NCI-H748 (cell line): Measurements from ENCODE around the gene CPNE5.
"Not testable (repeated sequence)": the region's sequence is repeated elsewhere in the genome, so short reads cannot be mapped to it uniquely, and the experiment has no call there.

Experiments used
- DNase-seq: peaks from one replicate; lab custom pipeline; 2025; ENCODE audit not compliant: unreplicated experiment; lab: John Stamatoyannopoulos, UW

CPNE5 gene

GRCh38 chr6:36704961-36705577, 134.2 kb downstream of the CPNE5 start:
- not testable (repeated sequence) for DNase-seq

- DNase-seq: no peak
Measured at GRCh38 chr6:36703982-36704381, 135.3 kb downstream of the CPNE5 start.

GRCh38 chr6:36703081-36703606, 136.1 kb downstream of the CPNE5 start:
- DNase-seq: no peak

- peak; percentile 20 for DNase-seq
Measured at GRCh38 chr6:36702656-36703055, 136.6 kb downstream of the CPNE5 start.

GRCh38 chr6:36701401-36701991, 137.7 kb downstream of the CPNE5 start:
- DNase-seq: no peak

- no peak for DNase-seq
Measured at GRCh38 chr6:36700831-36701230, 138.4 kb downstream of the CPNE5 start.

GRCh38 chr6:36700071-36700812, 139.0 kb downstream of the CPNE5 start:
- no peak for DNase-seq

GRCh38 chr6:36699348-36699747, 139.9 kb downstream of the CPNE5 start:
- no peak for DNase-seq

- DNase-seq: no peak
Measured at GRCh38 chr6:36698871-36699271, 140.4 kb downstream of the CPNE5 start.

GRCh38 chr6:36698196-36698595, 141.0 kb downstream of the CPNE5 start:
- no peak for DNase-seq

- no peak for DNase-seq
Measured at GRCh38 chr6:36697481-36697903, 141.8 kb downstream of the CPNE5 start, which contains the start of gene RAB44. RAB44 (plus strand) TSS chr6:36697826; CDS start chr6:36704236, 6,410 bp downstream.

- no peak for DNase-seq
Measured at GRCh38 chr6:36695414-36695813, 143.8 kb downstream of the CPNE5 start.

GRCh38 chr6:36694616-36695015, 144.6 kb downstream of the CPNE5 start:
- DNase-seq: no peak

- no peak for DNase-seq
Measured at GRCh38 chr6:36692861-36693702, 146.2 kb downstream of the CPNE5 start.

- DNase-seq: no peak
Measured at GRCh38 chr6:36692220-36692619, 147.0 kb downstream of the CPNE5 start.

GRCh38 chr6:36691612-36692011, 147.6 kb downstream of the CPNE5 start:
- no peak for DNase-seq

GRCh38 chr6:36691011-36691410, 148.2 kb downstream of the CPNE5 start:
- DNase-seq: no peak
